GM12864 (cell line): ENCODE data around the gene HES2.

Experiments
- DNase-seq: peaks from one replicate; pipeline ENCODE4 v3.0.0-alpha.2; 2011; ENCODE audit warnings: low read depth
- H3K4me3 ChIP-seq: 2 replicates; pipeline ENCODE4 v1.5.1; 2011; ENCODE audit warnings: mild to moderate bottlenecking, low read depth, low read length, control low read depth
- TF ChIP-seq, protein P1 (sequence below): IDR thresholded peaks from 2 replicates; pipeline ENCODE4 v1.5.1; 2011; ENCODE audit warnings: low read depth, mild to moderate bottlenecking, moderate library complexity, low read length, control low read depth, inconsistent platforms; ENCODE audit errors: missing control alignments

Gene HES2

DNA sequence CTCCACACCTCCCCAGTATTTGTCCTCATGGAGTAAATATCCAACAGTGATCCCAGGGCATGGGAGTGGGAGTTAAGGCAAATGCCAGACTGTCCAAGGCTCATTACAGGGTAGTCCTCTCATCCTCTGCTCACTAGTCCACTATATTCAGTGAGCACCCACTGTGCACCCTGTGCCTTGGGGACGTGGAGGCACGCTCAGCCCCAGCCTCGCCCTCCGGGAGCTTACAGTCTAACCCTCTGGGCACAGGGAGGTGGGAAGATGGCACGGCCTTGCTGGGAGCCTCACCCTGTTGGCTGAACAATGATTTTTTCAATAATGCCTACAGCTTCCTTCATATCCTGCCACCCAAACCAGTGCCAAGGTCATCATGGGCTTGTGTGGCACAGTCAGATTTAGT is 2.8 kb downstream of the HES2 start:
- TF ChIP-seq, protein P1, sequence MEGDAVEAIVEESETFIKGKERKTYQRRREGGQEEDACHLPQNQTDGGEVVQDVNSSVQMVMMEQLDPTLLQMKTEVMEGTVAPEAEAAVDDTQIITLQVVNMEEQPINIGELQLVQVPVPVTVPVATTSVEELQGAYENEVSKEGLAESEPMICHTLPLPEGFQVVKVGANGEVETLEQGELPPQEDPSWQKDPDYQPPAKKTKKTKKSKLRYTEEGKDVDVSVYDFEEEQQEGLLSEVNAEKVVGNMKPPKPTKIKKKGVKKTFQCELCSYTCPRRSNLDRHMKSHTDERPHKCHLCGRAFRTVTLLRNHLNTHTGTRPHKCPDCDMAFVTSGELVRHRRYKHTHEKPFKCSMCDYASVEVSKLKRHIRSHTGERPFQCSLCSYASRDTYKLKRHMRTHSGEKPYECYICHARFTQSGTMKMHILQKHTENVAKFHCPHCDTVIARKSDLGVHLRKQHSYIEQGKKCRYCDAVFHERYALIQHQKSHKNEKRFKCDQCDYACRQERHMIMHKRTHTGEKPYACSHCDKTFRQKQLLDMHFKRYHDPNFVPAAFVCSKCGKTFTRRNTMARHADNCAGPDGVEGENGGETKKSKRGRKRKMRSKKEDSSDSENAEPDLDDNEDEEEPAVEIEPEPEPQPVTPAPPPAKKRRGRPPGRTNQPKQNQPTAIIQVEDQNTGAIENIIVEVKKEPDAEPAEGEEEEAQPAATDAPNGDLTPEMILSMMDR: no peak
- DNase-seq: no peak
- H3K4me3 ChIP-seq: no peak overlapping the region

DNA sequence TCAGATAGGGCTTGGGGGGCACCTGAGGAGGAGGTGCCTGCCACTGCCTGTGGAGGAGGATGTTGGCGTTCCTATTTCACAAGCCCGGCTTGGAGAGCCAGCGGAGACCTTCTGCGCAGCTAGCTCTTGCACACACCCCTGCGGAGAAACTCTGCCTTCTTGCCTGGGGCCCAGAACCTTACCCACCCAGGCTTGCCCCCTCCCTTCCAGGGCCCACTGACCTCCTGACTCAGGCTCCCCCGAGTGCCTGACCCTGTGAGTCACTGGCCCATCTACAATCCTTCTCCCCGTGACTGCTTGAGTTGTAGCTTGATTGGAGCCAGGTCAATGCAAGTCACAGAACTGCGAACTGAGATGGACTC is 3.4 kb downstream of the HES2 start:
- TF ChIP-seq, protein P1: no peak
- no peak overlapping the region for H3K4me3 ChIP-seq
- DNase-seq: no peak

DNA sequence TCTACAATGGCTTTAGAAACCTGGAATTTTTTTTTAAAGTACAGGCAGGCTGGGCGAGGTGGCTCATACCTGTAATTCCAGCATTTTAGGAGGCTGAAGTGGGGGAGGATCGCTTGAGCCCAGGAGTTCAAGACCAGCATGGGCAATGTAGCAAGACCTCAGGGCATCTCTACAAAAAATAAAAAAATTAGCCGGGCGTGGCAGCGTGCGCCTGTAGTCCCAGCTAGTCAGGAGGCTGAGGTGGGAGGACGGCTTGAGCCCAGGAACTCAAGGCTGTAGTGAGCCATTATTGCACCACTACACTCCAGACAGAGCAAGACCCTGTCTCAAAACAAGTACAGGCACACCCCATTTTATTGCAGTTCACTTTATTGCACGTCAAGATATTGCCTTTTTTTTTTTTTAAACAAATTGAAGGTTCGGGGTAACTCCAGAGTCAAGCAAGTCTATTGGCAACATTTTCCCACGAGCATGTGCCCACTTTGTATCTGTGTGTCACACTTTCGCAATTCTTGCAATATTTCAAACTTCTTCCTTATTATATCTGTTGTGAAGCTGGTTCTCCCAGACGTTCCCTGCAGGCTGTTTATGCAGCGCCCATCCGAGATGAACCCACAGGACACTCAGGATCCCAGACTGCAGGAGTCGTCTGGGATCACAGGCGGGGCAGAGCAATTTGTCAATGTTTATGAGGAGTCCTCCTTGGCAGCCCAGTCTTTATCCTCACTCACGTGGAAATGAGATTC is 4.7 kb downstream of the HES2 start:
- TF ChIP-seq, protein P1: no peak
- DNase-seq: no peak

DNA sequence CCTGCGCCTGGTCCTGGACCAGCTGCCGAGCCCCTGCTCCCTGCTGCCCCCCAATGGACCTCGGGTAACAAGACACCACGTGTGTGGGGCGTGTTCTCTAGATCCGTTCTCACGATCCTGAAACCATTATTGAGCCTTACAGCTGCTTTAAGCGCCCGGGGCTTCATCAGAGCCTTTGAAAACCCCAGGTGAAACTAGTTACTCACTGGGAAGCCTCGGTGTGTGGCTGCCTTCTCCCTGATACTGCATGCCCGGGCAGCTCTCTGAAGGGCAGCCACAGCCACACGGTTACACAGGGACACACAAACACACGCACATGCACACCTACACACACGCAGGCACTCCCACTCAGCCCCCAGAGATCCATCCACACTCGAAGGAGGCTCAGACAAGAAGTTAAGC is 5.3 kb downstream of the HES2 start:
- no peak overlapping the region for H3K4me3 ChIP-seq
- TF ChIP-seq, protein P1: peak; percentile 73
- DNase-seq: peak; percentile 39

More for the DNA sequence above, 4.7 kb downstream of the HES2 start:
- H3K4me3 ChIP-seq: no peak overlapping the region

DNA sequence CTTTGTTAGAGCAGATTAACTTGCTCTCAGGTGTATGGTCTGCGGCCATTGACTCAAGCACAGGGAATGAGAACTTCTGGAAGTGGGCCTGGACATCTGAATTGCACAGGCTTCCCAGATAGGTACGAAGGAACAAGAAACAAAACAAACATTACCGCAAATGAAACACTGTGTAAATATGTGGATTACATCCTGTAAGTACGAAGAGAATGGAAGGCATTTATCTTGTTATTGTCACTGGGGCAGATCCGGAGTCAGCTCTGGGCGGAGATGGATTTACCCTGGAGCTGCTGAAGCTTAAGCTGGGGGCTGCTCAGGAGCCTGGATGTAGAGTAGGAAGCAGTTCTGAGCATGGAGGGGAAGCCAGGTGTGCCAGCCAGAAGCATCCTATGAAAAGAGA is 6.8 kb downstream of the HES2 start:
- TF ChIP-seq, protein P1: no peak
- DNase-seq: no peak
- no peak overlapping the region for H3K4me3 ChIP-seq

DNA sequence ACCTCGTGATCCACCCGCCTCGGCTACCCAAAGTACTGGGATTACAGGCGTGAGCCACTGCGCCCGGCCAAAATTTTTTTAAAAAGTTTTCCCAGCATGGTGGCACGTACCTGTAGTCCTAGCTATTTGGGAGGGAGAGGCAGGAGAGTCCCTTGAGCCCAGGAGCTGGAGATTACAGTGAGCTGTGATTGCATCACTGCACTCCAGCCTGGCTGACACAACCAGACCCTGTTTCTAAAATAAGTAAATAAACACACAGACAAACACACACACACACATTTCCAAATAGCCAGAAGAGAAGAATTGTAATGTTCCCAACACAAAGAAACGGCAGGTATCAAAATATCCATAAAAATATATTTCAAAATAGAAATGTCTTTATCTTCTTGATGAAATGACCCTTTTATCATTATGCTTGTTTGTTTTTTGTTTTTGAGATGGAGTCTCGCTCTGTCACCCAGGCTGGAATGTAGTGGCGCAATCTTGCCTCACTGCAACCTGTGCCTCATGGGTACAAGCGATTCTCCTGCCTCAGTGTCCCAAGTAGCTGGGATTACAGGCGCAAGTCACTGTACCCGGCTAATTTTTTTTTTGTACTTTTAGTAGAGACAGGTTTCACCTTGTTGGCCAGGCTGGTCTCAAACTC is 9.3 kb downstream of the HES2 start:
- DNase-seq: no peak
- TF ChIP-seq, protein P1: no peak
- H3K4me3 ChIP-seq: no peak overlapping the region

DNA sequence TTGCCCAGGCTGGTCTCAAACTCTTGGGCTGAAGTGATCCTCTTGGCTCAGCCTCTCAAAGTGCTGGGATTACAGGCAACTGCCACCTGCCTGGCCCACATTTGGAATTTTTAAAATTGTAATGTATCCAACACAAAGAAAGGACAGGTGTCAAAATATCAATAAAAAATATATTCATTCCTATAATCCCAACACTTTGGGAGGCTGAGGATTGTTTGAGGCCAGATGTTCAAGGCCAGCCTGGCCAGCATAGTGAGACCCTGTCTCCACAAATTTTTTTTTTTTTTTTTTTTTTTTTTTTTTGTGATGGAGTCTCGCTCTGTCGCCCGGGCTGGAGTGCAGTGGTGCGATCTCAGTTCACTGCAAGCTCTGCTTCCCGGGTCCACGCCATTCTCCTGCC is 10.0 kb downstream of the HES2 start:
- H3K4me3 ChIP-seq: no peak overlapping the region
- no peak for DNase-seq
- TF ChIP-seq, protein P1: no peak
